ENCODE data around the gene SLIT3. TPM values are rescaled to one million over a fixed set of nuclear protein-coding genes. Genes with fewer than 3 reads are reported as not detected.

SLIT3 gene
- total RNA-seq, 4 donors from 2014 or later, result 0.97 to 6.1 (median 3.4) TPM

DNA sequence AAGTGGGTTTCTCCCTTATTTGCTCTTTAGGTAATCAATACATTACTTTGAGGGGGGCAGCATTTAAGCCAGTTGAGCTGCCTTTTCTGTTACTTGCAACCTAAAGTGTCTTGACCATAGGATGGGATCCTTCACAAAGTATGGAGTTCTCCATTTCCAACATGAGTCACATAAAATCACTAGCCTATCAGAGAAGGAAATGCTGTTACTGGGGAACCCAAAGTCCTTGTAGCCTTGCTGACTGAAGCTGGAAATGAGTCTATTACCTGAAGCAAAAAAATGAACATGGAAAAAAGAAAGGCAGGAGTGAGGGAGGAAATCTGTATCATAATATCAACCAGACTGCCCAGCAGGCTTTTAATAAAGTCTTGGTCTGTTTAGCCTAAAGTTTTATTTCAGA, 42.8 kb upstream of the SLIT3 start:
- TF ChIP-seq, protein P1, sequence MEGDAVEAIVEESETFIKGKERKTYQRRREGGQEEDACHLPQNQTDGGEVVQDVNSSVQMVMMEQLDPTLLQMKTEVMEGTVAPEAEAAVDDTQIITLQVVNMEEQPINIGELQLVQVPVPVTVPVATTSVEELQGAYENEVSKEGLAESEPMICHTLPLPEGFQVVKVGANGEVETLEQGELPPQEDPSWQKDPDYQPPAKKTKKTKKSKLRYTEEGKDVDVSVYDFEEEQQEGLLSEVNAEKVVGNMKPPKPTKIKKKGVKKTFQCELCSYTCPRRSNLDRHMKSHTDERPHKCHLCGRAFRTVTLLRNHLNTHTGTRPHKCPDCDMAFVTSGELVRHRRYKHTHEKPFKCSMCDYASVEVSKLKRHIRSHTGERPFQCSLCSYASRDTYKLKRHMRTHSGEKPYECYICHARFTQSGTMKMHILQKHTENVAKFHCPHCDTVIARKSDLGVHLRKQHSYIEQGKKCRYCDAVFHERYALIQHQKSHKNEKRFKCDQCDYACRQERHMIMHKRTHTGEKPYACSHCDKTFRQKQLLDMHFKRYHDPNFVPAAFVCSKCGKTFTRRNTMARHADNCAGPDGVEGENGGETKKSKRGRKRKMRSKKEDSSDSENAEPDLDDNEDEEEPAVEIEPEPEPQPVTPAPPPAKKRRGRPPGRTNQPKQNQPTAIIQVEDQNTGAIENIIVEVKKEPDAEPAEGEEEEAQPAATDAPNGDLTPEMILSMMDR (IDR thresholded peaks at IDR 0.05 in 4 of 5, conservative IDR thresholded peaks at IDR 0.05 in 1 of 5), result no peak
- no peak for TF ChIP-seq POLR2A (IDR thresholded peaks at IDR 0.05)
- H3K27ac ChIP-seq, result no peak overlapping the region
- no peaks in the 10 kb centered on the region for H3K9me3 ChIP-seq
- in situ Hi-C loops (cut with MboI; ENCODE audit: low sequenced_read_pairs in 4 of 4), result no loop called here
- intact Hi-C loops (cut with DNase I; ENCODE audit: low total_unique reads), result no loop called here
- DNase-seq (no peak), ATAC-seq (no peak)
- no peak overlapping the region for H3K4me3 ChIP-seq
- no peaks in the 10 kb centered on the region for H3K27me3 ChIP-seq
- H3K36me3 ChIP-seq, result no peaks in the 10 kb centered on the region
- H3K4me1 ChIP-seq, result no peaks in the 10 kb centered on the region

DNA sequence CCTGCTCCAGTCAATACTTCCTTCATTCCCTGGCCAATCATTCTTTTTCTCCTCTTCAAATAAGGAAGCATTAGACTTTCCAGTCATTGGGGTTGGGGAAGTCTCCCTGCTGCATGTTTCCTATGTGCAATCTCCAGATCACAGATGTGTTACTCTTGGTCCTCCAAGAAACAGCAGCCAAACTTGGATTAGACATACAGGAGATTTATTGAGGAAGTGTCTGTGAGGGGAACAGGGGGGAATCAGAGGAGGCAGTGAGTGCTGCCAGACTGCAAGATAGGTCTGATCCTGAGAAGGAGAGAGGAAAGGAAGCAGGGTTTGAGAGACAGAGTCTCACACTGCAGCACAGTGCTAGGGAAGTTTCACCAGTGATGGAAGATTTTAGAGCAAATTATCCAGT, 40.6 kb upstream of the SLIT3 start:
- DNase-seq (no peak), ATAC-seq (no peak)
- in situ Hi-C loops (cut with MboI; ENCODE audit: low sequenced_read_pairs in 4 of 4), result no loop called here
- Histone ChIP-seq H3K27me3 (no peaks in the 10 kb centered on the region), H3K36me3 (no peaks in the 10 kb centered on the region), H3K4me1 (no peaks in the 10 kb centered on the region), H3K9me3 (no peaks in the 10 kb centered on the region), H3K4me3 (no peak overlapping the region), H3K27ac (no peak overlapping the region)
- no peak for TF ChIP-seq POLR2A (IDR thresholded peaks at IDR 0.05)
- TF ChIP-seq, protein P1 (IDR thresholded peaks at IDR 0.05 in 4 of 5, conservative IDR thresholded peaks at IDR 0.05 in 1 of 5), result no peak
- intact Hi-C loops (cut with DNase I; ENCODE audit: low total_unique reads), result no loop called here

DNA sequence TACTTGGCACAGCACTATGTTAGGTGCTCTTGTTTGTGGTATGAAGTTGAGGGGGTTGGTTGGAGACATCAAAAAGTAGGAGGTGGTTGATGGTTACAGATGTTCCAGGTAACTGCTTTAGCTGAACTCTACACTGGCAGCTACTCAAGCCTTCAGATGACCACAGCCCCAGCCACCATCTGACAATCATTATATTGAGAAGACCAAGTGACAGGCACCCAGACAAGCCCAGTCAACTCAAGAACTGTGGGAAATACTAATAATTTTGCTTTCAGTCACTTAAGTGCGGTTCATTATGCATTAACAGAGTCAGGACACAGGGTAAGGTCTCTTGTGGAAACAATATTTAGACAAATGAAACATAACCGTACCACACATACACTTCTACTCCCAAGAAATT, 38.9 kb upstream of the SLIT3 start:
- H3K4me3 ChIP-seq, result no peak overlapping the region
- H3K4me1 ChIP-seq, result no peaks in the 10 kb centered on the region
- H3K27me3 ChIP-seq, result no peaks in the 10 kb centered on the region
- H3K36me3 ChIP-seq, result no peaks in the 10 kb centered on the region
- intact Hi-C loops (cut with DNase I; ENCODE audit: low total_unique reads), result no loop called here
- H3K27ac ChIP-seq, result no peak overlapping the region
- no peak for TF ChIP-seq POLR2A (IDR thresholded peaks at IDR 0.05)
- TF ChIP-seq, protein P1 (IDR thresholded peaks at IDR 0.05 in 4 of 5, conservative IDR thresholded peaks at IDR 0.05 in 1 of 5), result no peak
- in situ Hi-C loops (cut with MboI; ENCODE audit: low sequenced_read_pairs in 4 of 4), result no loop called here
- H3K9me3 ChIP-seq, result no peaks in the 10 kb centered on the region
- no peak for DNase-seq
- no peak for ATAC-seq

DNA sequence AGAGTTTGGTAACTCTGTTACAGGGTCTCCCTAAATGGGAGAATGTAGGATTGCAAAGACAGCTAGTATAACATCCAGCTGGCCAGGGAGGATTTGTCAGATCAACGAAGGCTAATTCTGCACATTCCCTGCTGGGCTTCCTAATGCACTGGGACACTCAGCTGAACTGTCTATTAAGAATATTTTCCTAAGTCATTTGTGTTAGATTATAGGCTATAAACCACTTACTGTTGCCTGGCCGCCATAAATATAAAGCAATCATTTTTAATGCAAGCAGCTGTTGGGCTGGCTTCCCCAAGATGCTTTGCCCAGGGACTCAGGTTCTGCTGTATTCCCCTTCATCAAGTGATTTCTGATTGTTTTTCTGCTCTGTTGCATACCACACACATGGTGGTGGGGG, 35.3 kb upstream of the SLIT3 start:
- Histone ChIP-seq H3K4me3 (no peak overlapping the region), H3K27me3 (no peaks in the 10 kb centered on the region), H3K36me3 (no peaks in the 10 kb centered on the region), H3K27ac (no peak overlapping the region), H3K4me1 (no peaks in the 10 kb centered on the region), H3K9me3 (no peaks in the 10 kb centered on the region)
- ATAC-seq (no peak), DNase-seq (no peak)
- in situ Hi-C loops (cut with MboI; ENCODE audit: low sequenced_read_pairs in 4 of 4) (no loop called here), intact Hi-C loops (cut with DNase I; ENCODE audit: low total_unique reads) (no loop called here)
- no peak for TF ChIP-seq POLR2A (IDR thresholded peaks at IDR 0.05)
- TF ChIP-seq, protein P1 (IDR thresholded peaks at IDR 0.05 in 4 of 5, conservative IDR thresholded peaks at IDR 0.05 in 1 of 5), result no peak

DNA sequence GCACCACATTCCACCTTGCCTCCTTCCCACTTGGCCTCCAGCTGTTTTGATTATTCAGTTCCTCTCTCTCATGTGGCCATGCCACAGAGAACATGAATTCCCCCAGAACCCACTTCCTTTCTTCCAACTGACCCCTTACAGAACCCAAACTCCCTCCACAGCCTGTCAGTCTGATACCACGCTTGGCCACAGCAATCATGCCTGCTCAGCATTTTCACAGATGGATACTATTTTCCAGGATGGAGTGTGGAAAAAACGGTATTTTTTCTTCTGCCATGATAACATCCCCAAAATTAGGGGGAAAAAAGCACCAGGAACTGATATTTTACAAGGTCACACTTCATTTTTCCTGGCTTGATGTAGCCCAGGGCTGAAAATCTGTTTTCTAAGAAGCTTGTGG, 34.9 kb upstream of the SLIT3 start:
- TF ChIP-seq, protein P1 (IDR thresholded peaks at IDR 0.05 in 4 of 5, conservative IDR thresholded peaks at IDR 0.05 in 1 of 5), result no peak
- no peak for TF ChIP-seq POLR2A (IDR thresholded peaks at IDR 0.05)
- no peaks in the 10 kb centered on the region for H3K4me1 ChIP-seq
- no peaks in the 10 kb centered on the region for H3K36me3 ChIP-seq
- H3K27ac ChIP-seq, result no peak overlapping the region
- DNase-seq, result no peak
- intact Hi-C loops (cut with DNase I; ENCODE audit: low total_unique reads) (no loop called here), in situ Hi-C loops (cut with MboI; ENCODE audit: low sequenced_read_pairs in 4 of 4) (no loop called here)
- H3K9me3 ChIP-seq, result no peaks in the 10 kb centered on the region
- H3K4me3 ChIP-seq, result no peak overlapping the region
- no peak for ATAC-seq
- H3K27me3 ChIP-seq, result no peaks in the 10 kb centered on the region

All from gastrocnemius medialis (tissue), 4 donors.